NCI-H128 (cell line): ENCODE measurements around the gene CYP1A2.
"Not testable (repeated sequence)": the region's sequence is repeated elsewhere in the genome, so short reads cannot be mapped to it uniquely, and the experiment has no call there.

ENCODE experiments used
- DNase-seq: peaks from one replicate; lab custom pipeline; 2025; ENCODE audit not compliant: unreplicated experiment; lab: John Stamatoyannopoulos, UW

Gene CYP1A2, protein sequence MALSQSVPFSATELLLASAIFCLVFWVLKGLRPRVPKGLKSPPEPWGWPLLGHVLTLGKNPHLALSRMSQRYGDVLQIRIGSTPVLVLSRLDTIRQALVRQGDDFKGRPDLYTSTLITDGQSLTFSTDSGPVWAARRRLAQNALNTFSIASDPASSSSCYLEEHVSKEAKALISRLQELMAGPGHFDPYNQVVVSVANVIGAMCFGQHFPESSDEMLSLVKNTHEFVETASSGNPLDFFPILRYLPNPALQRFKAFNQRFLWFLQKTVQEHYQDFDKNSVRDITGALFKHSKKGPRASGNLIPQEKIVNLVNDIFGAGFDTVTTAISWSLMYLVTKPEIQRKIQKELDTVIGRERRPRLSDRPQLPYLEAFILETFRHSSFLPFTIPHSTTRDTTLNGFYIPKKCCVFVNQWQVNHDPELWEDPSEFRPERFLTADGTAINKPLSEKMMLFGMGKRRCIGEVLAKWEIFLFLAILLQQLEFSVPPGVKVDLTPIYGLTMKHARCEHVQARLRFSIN

DNA sequence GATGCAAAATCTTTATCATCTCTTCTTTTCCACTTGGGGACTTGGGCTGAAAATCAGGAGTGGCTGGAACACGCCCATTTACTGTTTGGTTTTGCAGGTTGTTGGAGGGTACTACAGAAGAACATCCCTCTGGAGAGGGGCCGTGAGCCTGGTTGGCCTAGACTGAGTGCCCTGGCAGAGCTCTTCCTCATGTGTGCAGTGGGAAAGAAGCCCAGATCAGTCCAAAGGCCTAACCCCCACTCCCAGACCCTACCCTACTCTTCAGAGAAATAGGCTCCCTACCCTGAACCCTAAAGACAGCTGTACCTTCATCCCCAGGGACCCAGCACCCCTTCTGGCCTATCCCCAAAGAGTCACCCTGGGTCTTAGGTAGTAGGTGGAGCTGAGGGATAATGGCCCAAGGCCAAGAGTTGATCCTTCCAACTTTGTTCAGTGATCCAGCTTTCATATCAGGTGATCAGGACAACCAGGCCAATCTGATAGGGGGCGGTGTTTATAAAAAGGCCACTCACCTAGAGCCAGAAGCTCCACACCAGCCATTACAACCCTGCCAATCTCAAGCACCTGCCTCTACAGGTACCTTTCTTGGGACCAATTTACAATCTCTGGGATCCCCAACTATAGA is at the start of gene CYP1A2:
Gene CYP1A2, plus strand, starts transcription at position 524 of the 625 bp plus-strand sequence. CDS start 894 bp downstream, outside the sequence.
- DNase-seq, result no peak

DNA sequence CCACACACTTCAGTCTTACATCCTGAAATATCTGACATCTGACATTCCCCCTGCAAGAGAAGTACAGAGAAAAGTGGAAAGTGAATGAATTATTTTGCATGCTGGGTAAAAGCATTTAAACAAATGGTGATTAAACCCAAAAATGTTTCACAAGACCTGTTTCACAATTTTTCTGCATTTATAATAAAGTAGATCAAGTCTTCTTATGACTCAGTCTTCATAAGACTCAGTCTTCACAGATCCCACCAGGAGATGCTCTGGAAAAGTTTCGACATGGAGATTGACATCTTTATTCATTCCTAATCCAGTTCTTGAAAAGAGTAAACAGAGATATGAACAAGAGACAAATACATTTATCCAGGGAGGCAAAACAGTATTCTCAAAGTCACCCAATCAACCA is 39.6 kb upstream of the CYP1A2 start:
- no peak for DNase-seq

DNA sequence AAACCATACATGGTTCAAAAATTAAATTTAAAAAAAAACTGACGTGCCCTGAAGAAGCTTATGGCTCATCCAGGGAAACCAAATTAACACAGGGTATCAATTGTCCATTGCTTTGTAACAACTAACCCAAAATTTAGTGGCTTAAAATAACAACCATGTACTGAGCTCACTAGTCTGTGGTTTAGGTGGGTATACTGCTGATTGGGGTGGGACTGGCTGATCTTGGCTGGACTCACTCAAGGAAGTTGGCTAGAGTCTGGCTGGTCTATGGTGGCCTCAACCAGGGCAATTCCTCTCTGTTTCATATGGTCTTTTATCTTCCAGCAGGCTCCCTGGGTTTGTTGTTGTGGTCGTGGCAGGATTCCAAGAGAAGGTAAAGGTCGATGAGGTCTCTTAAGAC is 38.8 kb upstream of the CYP1A2 start:
- no peak for DNase-seq

DNA sequence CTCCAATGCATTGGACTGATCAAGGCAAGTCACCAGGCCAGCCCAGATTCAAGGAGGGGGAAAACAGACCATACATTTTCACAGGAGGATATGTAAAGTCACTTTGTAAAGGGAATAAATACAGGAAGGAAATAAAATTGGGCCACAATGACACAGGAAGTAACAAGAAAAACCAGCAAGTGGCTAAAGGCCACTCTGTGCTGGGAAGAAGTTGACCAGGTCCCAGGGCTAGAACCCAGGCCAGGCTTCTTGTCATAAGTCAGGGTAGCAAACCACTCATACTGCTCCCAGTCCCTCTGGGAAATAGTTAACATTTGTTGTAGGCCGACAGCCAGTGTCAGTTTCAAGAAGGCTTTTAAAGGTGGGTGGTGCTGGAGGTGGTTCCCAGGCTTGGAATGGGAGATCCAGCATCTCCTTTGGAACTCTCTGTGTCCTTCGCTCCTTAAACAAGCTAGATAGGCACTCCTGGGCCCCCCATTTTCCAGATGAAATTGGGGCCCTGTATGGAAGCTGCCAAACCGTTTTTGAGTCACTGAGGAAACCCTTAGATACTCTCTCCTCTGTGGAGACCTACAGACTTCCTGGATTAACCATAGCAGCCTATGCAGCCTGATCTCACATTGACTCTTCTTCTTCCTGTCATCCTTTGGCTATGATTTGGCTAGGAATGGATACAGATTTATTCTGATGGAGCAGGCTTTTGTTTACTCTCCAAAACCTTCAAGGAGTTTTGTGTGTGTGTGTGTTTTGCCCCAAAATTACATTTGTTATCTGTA is 38.1 kb upstream of the CYP1A2 start:
- no peak for DNase-seq

DNA sequence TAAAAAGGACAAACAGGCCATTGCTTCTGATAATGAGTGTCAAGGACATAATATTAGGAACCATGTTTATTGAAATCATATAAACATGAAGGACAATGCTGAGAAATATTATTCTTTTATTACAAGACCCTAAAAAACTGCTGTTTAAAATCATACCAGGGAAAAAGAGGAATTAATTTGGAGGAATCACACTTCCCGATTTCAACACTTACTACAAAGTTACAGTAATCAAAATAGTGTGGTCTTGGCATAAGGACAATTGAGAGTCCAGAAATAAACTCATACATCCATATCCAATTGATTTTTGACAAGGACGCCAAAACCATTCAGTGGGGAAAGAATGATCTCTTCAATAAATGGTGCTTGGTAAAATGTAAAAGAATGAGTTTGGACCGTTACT is 36.3 kb upstream of the CYP1A2 start:
- no peak for DNase-seq

DNA sequence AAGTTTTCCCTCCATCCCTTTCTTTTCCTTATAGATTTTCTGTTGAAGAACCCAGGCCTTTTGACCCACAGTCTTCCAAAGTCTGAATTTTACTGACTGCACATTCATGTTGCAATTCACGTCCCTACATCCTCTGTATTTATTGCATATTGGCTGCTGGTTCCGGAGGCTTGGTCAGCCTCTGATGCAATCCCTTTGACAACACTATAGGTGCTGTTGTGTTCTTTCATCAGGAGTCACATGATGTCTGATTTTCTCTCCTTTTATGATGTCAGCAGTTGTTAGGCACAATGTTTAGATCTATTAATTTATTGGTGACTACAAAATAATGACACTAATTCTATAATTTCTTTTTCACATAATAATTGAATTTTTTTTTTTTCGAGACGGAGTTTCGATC is 32.0 kb upstream of the CYP1A2 start:
- DNase-seq, result no peak

DNA sequence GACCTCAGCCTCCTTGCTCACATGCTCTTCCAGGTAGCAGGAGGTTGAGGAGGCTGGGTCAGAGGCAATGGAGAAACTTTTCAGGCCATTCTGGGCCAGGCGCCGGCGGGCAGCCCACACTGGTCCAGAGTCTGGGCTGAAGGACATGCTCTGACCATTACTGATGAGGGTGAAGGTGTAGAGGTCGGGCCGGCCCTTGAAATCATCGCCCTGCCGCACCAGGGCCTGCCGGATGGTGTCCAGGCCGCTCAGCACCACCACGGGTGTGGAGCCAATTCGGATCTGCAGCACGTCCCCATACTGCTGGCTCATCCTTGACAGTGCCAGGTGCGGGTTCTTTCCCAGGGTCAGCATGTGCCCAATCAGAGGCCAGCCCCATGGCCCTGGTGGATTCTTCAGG is 26.1 kb upstream of the CYP1A2 start:
- DNase-seq, result no peak

DNA sequence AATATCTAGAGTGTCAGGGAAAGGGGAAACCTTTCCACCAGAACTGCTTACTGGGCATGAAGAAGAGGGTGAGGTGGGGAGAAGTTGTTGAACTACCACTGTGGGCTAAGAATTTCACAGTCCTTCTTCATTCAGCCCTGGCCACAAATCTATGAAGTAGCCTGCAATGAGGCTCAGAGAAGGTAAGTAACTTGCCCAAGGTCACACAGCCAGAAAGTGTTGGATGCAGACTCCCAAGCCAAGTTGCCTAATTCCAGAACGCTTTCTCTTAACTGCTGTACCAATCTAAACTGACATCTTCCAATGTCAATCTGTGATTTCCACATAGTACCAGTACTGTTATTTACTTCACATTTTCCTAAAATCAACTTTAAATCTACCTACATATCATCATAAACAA is 25.5 kb upstream of the CYP1A2 start:
- no peak for DNase-seq

DNA sequence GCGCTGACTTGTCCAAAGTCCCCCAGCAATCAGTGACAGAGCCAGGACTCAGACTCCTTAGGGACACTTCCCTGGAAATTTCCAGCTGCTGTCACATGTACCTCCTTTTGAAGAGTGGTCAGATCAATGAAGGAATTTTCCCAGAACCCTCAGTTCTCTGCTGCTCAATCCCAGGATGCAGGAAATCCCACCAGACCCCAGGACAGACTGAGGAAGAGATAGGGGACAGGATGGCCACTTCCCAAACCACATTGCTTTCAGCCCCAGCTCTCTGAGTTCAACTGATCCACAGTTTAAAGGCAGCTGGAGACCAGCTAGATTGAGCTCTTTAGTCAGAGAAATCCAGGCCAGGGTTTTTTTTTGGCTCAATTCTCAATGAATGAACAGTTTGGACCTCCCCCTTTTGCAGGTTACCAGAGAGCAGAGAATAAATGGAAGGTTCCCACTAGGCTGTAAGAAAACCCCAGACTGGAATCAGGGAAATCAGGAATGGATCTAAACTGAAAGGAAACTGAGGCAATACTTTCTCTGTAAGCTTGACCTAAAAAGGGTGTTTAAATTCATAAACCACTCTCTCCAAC is 24.8 kb upstream of the CYP1A2 start:
- DNase-seq, result no peak

DNA sequence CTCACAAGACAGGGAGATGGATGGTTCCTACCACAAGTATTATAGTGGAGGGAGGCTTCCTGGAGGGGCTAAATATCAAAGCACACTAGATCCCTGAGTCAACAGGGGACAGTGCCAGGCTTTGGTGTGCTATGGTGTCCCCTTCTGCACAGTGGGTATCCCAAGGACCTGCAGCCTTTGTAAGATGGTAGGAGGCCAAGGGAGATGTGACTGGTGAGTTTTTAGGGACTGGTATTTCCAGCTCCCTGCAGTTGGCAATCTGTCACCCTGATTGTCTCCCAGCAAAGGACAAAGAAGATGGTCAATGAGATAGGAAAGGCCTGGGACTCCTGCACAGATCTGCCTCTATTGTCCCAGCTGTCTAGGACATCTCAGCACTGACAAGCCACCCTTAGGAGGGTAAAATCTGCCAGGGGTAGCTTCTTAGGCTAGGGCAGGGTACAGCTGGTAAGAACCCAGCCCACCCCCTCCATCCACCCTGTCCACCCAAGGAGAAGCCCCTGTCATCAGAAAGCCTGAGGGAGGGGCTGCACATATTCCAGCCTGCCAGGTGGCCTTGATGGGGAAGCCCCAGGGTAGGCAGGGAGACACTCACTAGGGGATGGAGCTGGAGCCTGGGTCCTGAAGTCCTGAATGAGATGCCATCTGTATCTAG is 23.9 kb upstream of the CYP1A2 start:
- DNase-seq, result no peak

DNA sequence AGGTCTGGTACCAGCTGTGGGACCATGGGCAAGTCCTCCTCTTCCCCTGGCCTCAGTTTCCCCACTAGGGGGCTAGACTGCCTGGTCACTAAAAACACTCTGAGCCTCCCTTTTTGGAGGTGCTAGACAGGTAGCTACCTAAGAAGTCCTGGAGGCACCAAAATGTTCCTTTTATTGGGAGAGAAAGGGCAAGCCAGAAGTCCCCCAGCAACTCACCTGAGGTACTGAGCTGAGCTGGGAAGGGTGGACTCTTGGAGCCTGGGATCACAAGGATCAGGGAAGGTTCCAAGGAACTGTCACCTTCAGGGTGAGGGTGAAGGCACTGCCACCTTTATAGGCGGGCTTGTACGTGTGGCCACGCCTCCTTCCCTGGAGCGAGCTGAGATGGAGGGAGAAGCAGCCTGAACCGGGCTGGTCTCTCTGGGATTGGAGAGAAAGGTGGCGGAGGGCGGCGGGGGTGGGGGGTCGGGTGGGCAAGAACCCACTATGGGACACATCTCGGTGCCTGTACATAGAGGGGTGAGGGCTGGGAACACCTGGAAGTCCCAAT is 23.3 kb upstream of the CYP1A2 start, which contains the start of gene CYP1A1:
Gene CYP1A1, minus strand, starts transcription at position 304 of the 550 bp plus-strand sequence. CDS start 2,431 bp downstream, outside the sequence.
- DNase-seq, result no peak

DNA sequence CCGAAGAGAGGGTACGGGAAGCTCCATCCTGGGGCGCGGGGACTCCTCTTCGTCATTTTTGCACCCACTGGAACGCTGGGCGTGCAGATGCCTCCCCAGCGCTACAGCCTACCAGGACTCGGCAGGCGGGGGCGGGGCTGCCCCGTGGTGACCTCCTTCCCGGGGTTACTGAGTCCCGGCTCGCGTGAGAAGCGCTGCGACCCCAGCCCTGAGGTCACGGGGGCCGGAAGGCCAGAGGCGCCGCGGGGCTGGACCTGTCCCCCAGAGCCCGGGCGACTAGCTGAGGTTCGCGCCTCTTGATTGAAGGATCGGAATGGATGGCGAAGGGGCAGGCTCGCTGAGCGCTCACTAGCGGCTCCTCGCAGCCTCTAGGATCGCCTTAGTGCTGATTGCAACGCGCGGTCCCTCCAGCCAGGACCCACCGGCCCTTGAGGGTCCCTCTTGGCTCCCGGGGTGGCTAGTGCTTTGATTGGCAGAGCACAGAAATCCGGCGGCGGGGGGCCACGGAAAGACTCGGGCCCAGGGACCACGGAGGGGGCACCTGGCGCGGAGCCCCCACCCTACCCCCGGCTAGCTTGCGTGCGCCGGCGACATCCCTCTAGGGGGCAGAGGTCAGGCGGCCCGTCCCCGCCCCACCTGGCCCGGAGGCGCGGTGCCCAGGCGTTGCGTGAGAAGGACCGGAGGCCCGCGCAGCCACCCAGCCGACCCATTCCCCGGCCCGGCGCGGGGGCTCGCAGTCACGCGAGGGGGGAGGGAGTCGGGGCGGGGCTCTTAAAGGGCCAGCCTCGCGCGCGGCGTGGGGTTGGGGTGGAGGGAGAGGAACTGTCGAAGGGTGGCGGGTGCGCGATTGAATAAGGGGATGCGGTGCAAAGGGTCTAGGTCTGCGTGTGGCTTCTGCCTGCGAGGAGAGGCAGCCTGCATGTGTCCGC is 22.5 kb upstream of the CYP1A2 start:
- no peak for DNase-seq

DNA sequence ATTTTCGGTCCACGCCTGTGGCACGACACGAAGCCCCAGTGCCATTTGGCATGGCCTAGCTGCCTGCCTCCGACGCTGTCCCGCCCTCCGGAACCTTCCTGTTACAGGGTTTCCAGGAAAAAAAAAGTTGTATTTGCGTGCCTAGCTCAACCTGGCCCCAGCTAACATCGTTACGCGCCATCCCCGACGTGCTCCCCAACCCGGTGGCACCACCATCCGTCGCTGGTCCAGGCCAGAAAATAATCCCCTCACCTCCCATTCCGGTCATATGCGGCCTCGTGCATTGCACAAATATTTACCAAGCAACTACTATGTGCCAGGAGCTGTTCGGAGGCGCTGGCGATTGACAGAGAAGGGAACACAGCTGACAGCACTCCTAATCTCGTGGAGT is 21.9 kb upstream of the CYP1A2 start:
- DNase-seq, result no peak

DNA sequence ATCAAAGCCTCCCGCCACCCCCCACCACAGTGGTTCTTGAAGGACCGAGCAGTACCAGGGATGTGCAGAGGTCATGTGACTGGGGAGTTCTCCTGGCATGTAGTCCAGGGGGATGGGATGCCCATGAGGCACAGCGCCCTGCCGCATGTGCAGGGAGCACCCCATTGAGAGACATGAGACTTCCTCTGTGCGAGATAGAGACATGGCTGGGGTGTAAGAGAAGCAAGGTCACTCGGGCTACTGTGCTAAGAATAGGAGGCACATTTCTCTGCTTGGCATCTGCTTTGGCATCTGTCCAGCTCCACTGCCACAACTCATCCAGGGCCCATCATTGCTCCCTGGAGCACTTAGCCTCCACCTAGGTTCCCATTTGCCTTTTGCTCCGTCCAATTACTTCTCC is 20.9 kb upstream of the CYP1A2 start:
- DNase-seq, result no peak

DNA sequence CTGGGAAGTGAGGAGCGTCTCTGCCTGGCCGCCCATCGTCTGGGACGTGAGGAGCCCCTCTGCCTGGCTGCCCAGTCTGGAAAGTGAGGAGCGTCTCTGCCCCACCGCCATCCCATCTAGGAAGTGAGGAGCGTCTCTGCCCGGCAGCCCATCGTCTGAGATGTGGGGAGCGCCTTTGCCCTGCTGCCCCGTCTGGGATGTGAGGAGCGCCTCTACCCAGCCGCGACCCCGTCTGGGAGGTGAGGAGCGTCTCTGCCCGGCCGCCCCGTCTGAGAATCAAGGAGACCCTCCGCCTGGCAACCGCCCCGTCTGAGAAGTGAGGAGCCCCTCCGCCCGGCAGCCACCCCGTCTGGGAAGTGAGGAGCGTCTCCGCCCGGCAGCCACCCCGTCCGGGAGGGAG is 19.9 kb upstream of the CYP1A2 start:
- not testable (repeated sequence) for DNase-seq

DNA sequence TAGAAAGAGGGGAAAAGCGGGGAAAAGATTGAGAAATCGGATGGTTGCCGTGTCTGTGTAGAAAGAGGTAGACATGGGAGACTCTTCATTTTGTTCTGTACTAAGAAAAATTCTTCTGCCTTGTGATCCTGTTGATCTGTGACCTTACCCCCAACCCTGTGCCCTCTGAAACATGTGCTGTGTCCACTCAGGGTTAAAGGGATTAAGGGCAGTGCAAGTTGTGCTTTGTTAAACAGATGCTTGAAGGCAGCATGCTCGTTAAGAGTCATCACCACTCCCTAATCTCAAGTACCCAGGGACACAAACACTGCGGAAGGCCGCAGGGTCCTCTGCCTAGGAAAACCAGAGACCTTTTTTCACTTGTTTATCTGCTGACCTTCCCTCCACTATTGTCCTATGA is 19.3 kb upstream of the CYP1A2 start:
- DNase-seq, result not testable (repeated sequence)

DNA sequence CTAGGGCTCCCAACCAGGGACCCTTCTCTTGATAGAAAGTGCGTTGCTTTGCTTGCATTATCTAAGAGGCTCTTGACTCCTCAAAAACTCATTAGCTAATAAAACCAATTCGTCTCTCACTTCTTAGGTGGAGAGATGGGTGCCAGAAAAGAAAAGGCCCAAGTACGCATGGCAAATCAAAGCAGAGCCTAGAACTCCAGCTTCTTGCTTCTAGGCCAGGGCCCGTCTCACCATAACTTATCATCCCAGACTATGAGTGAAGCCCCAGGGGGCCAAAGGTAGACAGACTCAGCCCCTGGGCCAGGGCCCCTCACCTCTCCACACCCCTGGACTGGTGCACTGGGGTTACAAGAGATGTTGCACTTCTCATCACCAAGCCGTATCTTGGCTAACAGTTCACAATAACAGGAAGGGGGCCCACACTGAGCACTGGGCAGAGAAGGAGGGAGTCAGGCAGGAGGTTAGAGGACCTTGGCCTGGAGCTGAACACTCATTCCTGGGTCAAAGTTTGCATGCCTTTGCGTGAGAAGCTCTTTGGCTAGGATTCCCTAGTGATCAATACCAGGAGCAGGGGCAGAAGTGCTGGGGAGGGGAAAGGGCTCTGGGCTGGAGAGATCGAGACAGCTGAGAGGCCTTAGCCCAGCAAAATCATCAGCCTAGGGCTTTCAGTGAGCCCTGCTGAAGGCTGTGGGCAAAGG is 17.9 kb upstream of the CYP1A2 start:
- no peak for DNase-seq

DNA sequence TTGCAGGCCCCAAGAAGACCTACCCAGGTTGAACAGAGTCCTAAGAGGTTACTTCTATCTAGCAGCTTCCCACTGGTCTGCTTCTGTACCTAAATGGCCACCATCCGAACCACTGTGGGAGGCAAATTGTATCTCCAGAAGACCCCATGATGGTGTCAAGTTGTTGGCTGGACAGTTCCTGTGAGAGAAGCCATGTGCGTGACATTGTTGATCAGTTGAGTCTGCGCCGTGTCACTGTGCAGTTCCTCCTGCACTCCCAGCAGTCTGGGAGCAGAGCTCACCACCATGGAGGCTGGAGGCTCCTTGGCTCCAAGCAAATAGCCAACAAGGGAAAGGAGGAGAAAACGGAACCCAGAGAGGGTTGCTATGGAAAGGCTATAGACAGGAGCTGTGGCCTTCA is 15.8 kb upstream of the CYP1A2 start:
- DNase-seq, result no peak

DNA sequence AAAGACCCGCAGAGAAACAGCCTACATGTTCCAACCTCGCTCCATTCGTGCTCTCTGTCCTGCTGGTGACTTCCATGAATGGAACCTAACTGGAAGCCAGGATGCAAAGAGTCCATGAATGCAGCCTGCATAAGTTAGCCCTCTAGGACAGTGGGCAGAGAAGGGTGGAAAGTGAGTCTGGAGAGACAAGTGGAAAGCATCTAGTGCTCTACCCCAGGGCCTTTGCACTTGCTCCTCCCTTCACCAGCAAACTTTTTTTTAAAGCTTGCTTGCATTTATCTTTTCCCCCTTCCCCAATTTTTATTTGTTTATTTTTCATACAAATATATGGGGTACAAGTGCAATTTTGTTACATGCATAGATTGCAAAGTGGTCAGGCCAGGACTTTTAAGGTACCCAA is 15.4 kb upstream of the CYP1A2 start:
- DNase-seq, result no peak
